Measurements from ENCODE around the gene GRAMD1B.

- no peak for TF ChIP-seq CTCF (conservative IDR thresholded peaks at IDR 0.05)
- no peak for TF ChIP-seq EZH2 (IDR thresholded peaks at IDR 0.05; ENCODE audit: low read depth)
Measured at GRCh38 chr11:123391646-123392348, 38.3 kb upstream of the GRAMD1B start.
